HG03066 (cell line): ENCODE measurements around the gene HOXB6.

Experiments used
- ATAC-seq: cut with Tn5 transposase; IDR thresholded peaks from one replicate; pipeline ENCODE4 v1.9.1; 2021; ENCODE audit warnings: low read depth; ENCODE audit not compliant: unreplicated experiment

Gene HOXB6

DNA sequence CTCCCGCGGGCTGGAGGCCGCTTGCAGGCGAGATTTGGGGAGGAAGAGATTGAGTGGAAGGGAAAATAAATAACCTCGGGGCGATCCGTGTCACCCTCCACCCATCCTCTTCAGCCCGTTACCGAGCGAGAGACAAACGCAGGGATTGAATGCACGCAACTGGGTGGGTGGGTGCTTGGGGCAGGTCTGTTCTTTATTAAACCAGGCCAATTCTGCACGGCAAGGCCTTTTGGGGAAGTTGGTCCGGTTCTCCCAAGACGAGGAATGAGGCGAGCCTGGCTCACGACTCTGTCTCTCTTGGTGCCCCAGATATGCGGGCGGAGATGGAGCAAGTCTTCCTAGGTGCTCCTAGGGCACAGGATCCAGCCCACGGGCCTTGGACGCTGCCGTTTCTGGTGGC, 6.4 kb upstream of the HOXB6 start:
- no peak for ATAC-seq

DNA sequence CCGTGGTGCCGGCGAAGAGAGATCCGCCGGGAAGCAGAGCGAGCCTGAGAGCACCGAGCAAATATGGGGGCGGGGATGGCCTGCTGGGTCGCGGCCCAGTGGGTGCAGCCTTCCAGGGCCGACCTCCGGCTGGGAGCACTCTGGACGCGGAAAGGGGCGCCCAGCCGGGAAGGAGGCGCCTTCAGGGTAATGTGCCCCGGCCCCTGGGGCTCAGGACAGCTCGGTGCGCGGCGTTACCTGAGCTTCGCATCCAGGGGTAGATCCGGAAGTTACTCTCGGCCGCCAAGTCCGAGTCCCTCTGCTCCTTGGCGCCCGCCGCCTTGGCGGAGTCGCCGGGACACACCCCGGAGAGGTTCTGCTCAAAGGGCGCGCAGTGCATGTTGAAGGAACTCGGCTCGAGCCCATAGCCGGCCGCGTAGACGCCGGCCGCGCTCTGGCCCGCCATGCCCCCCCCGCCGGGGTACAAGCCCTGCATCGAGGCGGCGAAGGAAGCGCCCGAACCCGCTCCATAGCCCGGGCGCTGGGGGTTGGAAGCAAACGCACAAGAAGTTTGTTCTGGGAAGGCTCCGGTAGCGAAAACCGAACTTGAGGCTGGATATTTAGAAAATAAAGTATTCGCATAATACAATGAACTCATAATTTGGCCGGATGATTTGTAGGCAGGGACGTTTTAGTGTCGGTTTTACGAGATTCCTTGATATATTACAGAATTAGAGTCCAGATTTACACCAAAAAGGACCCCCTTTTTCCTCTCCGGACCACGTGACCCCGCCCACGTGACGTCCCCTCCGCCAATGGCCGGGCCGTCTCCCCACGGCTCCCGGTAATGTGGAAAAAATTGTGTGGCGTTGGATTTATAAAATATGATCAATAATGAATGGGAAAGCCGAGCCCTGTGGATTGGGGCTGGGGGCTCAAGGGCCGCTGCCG, 5.8 kb upstream of the HOXB6 start, which contains the start of gene HOXB7:
Gene HOXB7, minus strand, starts transcription at position 736 of the 930 bp plus-strand sequence. Its CDS starts 99 bp downstream, at position 637.
- ATAC-seq: no peak

DNA sequence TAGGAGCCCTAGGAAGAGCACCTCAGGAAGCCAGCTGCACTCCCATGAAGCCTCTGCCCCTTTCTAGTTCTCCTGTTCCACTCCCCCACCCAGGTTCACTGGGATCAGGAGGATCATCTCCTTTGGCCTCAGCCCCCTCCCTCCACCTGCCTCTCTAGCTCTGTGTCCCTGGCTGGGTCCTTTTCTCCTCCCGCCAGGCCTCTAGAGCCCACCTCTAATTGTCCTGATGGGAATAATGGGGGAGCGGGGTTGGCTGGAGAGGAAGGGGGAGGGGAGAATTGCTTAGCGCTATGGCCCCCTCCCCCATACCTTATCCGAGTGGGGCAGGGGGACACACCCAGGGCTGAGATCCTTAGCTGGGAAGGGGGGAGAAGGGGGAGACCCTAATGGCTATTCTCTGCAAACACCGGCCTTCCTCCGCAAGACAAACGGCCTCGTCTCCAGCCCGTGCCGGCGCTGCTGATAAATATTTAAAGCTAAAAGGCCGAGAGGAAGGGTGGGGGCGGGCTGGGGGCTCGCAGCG, 5.0 kb upstream of the HOXB6 start:
- no peak for ATAC-seq

DNA sequence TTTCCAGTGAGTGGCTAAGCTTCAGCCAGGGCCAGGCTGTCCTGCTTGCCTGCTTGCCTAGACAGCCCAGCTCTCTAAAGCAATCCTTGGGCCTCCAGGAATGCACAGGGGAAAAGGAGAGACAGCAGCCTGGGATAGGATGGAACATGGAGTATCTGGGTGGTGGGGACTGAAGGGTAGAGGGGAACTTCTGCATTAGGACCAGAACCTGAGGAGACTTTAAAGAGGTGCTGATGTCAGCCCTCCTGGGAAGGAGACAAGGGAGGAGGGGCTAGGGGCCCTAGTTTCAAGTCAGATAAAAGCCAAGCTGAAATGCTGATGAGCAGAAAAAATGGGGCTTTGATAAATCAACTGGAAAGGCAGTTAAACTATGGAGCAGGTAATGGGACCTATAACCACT, 4.2 kb upstream of the HOXB6 start:
- no peak for ATAC-seq

DNA sequence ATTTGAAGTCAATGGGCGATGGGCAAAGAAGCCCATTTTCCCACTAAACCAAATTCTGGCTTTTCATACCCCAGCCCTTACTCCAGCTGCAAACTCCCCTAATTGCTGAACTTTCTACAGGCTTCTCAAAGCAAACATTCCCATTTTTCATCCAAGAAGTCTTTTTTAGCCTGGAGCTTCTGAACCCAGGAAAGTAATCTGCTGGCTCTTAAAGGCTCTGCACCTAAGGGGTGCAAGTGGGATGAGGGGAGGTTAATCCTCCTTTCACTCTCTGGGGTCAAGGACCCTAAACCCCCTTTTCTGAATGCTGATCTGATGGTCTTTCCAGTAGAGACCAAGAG, 3.7 kb upstream of the HOXB6 start:
- no peak for ATAC-seq

DNA sequence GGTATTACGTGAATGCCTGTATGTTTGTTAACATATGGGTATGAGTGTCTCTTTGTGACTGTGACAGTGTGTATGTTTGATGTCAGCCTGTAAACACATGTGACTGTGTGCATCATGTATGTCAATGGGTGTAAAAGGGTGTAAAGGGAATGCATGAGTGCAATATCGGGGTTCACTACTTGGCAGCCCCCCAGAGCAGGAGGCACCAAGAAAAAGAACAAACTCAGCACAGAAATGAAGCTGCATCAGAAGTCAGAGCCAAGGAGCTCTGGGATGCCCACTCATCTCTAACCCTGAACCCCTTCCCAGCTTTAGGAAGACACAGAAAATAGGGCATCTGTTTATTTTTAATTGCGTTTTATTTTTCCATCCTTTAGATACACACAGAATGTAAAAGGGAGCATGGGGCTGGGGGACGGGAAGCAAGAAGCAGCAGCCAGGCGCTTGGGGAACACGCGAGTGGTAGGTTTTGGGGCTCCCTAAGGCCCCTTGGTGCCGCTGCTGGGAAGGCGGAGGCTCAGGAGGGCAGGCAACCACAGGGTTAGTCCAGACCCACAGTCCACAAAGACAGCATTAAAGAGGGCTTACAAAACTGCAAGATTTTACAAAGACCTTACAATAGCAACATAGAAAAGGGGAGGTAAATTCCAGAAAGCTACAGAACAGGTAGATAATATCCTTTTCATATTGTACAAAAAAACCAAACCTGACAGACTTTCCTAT, 2.3 kb upstream of the HOXB6 start:
- ATAC-seq: no peak

DNA sequence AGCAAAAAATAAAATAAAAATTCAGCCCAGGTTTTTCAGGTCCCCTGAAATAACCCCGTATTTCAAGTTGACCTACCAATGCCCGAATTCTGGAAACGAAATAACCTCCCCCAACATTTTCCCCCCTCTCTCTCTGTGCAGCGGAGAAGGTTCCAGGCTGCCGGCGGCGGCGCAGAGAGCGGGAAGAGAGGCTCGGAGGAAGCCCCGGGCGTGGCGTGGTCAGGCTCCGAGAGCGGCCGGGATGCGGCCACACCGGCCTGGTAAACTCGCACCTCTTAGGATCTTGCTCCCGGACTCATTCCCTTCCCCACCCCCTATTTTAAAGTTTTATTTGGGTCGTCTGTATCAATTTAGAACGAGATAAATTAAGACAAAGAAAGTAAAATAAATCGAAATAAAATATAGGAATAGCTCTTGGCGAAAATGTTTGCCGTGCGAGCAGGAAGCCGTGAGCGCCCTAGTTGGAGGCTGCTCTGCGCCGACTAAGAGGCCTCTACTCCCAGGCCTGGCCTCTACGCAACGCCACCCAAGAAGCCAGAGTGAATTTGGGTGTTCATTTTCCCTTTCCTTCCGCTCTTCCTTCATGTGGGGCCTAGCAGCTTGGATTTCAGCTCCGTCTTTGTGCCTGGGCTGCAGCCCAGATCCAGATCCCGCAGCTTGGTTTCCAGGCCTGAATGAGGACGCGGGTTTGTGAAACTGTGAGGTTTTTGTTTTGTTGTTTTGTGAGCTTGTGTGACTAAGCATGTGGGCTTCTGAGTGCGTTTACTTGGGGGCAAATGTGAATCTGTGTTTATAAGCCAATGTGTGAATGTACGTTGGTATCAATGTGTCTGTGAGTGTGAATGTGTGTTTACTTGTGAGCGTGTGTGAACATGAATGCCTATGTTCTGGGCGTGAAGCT, 1.5 kb upstream of the HOXB6 start:
- ATAC-seq: no peak

DNA sequence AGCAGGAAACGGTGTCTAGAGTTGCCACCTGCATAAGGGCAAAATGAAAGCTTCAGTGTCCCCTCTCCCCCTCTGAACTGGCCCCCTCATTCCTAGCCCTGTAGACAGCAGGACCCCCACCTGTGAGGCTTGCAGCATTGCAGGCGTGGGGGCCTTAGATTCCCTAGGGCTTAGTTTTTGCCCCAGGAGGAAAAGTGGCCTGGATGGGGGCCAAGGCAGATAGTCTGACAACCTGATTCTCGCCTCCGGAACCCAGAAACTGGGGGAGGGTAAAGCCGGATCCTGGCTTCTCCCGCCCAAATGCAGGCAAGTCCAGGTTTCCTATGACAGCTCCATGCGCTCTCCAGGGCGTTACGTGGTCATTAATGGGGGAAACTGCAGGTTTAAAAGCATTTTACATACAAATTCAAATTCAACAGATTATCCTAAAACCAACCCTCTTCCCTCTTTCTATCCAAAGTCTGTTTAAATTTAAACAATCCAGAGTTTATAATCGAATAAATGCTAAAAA, 678 bp upstream of the HOXB6 start:
- no peak for ATAC-seq

DNA sequence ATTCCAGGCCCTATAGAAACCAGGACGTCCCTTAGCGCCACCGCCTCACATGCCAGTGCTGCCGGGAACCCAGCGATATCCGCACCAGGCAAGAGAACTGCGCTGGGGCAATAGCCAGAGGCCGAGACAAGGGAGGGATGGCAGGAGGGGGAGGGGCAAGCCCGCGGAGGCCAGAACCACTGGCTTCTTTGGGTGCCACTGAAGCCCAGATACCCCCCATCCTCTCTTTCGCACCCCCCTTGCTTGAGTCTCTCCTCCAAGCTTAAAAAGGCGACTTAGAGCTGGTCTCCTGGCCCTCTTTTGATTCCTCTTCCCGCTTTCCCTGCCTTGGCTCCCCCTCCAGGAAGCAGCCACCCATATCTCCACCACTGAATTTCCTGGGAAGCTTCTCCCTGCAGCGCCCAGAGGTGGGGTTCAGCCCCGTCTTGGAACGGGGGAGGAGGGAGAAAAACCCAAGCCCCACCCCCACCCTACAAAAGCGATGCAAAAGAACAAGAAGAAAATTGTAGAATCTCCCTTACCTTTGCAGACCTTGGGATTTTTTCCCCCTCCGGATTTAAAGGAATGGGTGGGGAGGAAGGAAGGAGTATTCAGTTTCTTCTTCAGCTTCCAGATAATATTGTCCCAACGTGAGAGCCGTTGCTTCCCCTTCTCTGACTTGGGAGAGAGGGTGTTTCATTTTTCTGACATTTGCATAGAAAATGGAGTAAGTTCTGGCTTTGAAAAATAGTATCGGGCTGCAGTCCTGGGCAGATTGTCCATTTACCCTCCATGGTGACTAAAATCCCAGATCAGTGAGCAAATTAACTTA, 622 bp downstream of the HOXB6 start:
- no peak for ATAC-seq

DNA sequence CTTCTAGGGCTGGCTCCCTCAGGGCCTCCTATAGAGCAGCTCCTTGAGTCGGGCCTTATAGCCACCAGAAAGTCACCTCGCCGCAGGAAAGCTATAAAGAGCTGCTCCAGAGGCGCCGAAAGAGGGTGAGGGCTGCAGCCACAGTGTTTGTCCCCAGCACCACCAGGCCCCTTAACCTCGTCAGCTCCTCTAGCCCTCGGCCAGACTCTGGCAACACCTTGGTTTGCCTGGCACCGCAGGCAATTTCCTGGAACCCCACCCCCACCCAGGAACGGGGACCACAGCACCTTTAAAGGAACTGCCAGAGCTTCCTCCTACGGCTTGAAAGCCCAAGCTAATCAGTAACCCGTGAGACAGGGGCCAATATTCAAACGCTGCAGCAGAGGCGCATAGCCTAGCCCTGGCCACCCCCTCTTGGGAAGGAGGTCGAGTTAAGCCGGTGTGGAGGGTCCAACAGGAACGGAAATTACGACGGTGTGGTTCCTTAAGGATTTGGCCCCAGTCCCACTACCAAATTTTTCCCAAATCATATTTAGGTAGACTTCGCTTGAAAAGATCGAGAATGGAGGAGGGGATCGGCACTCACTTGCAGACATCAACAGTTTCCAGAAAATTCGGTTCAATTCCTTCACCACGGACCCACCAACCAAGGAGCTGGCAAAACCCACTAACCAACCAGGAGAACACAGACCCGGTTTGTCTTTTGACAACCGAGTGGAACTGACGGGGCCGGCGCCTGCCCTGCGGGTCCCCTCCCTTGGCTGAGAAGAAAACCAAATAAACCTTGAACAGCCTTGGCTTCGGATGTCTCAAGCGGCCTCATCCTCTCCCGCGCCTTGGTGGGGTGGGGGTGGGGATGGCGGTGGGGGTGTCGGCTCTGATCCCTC, 3.0 kb downstream of the HOXB6 start:
- no peak for ATAC-seq

DNA sequence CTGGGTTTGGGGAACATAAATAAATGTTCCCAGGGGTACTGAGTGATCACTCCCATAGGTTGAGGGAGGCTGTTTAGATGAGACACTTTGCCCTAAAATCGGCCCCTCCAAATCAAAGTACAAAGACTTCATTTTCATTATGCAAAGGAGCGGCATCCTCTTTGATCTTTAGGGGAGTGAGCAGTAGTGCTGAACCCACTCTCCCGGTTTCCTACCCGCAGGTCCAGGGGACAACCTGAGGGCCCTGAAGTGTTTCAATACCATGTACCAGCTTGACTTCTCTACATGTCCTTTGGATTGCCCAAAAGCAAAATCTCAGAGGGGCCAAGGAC, 3.6 kb downstream of the HOXB6 start:
- ATAC-seq: no peak

DNA sequence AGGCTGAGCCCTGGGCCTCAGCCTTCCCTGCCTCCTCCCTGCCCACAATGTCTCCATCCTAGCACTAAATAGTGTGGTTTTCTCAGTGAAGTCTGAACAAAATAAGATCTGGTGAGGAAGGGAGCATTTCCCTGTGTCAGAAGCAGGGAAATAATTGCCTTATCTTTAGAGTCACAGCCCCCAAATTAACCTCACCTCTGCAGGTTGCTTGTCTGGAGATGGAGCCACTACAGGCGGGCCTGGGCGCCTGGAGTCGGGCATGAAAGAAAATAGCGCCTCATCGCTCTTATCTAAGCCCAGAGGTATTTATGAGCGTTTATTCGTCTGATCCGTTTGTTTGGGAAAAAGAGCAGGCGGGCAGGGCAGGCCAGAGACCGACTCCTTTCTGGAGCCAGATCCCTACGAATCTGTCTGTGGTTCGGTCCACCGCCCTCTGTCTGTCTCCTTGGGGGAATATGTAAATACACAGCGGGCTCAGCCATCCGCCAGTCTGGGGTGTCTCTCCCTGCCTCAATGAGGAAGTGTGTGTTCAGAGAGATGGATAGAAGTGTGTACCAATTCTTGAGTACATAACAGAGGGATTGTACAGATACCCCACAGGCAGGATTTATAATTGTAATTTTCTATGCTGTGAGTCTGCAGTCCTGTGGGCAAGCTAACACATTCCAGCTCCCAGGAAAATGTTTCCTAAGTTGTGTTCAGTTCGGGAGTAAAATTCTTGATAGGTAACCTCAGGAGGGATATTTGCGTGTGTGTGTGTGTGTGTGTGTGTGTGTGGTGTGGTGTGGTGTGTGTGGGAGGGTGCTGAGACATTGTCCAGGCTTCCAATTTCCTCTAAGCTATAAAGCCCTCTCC, 4.3 kb downstream of the HOXB6 start:
- ATAC-seq: no peak

DNA sequence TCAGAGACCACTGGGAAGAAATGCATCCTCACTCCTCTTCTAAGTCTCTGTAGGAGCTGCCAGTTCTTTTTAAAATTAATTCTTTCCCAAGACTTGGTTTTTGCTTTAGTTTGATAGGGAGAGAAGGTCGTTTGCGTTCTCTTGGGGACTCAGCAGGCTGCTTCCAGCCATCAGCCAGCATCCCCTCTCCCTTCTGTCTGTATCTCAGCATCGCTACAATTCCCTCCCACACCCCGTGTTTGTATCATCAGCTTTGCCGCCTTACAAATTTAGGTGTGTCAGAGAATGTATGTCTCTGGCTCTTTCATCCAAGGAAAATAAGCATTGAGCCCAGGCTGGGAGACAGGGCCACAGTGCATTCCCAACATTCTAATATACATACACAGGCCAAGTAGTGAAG, 5.4 kb downstream of the HOXB6 start:
- no peak for ATAC-seq

DNA sequence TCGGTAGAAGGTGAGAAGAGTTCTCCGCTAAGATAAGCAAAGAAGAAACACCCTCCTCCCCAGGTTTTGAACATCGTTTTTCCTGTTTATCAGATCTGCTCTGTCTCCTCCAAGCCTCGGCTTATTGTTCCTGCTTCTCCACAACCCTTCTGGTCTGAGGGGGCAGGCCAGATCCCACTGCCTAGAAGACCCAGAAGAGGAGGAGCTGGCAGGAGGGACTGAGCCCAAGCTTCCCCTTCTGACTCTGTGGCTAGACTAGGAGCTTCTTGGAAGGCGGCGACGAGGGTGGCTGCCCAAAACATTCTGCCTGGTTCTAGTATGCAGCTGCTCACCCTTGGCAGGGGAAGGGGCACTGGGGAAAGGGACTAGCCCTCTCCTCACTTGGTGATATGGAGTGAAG, 6.0 kb downstream of the HOXB6 start:
- no peak for ATAC-seq

DNA sequence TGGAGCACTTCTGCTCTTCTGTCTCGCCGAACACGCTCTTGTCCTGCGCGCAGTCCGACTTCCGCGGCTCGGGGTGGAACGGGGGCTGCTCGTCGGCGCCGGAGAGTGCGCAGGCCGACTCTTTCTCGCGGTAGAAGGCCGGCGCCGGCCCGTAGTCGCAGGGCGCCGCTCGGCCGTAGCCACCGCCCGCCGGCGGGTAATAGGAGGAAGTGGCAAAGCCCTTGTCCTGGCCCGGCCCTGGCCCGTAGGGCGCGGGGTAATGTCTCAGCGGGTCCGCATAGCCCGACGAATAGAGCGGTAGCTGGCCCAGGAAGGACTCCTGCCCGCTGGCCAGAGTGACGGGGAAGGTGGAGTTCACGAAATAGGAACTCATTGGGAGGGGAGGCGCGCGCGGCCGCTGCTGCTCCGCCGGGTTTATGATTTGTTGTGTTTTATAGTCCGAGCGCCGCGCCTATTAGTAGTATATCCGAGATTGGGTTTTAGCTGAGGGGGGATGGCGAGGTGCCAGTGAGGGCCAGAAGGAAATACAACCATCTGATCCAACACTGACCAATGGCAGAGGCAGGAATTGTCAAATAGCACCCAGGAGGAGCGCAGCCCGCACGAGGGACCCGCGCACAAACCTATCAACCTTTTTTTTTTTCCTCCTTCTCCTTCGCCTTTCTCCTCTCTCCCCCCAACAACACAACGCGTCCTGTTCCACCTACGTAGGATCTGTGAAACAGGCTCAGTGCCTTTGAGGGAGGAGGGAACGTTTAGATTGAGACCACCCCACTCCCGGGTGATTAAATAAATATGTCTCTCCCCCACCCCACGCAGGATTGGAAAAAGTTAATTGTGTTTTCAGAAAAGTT, 6.8 kb downstream of the HOXB6 start:
- no peak for ATAC-seq

DNA sequence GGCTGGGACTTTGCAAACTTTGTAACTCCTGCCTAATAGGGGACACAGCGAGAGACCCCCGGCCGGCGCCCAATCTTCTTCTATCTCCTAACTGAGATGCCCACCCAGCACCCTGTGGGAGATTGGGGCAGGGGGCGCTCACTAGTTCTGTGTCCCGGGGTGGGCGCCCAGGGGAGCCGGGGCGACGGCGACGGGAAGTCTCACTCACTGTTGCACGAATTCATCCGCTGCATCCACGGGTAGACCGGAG, 7.3 kb downstream of the HOXB6 start:
- ATAC-seq: no peak
